Fibroblast of mammary gland (primary cell): ENCODE data around the gene PNO1.
"Not testable (repeated sequence)": the region's sequence is repeated elsewhere in the genome, so short reads cannot be mapped to it uniquely, and the experiment has no call there.

ENCODE experiments used
- DNase-seq: peaks from one replicate; pipeline ENCODE4 v3.0.0-alpha.2; 2010; ENCODE audit warnings: low read depth
- H3K4me3 ChIP-seq: 2 replicates; pipeline ENCODE4 v1.5.1; 2011; ENCODE audit warnings: low read depth, mild to moderate bottlenecking, low read length, moderate library complexity; ENCODE audit not compliant: control insufficient read depth
- TF ChIP-seq, protein P1 (sequence below): conservative IDR thresholded peaks from 2 replicates; pipeline ENCODE4 v1.5.1; 2011; ENCODE audit warnings: low read depth, low read length, inconsistent platforms; ENCODE audit not compliant: control insufficient read depth, insufficient read depth

Gene PNO1

DNA sequence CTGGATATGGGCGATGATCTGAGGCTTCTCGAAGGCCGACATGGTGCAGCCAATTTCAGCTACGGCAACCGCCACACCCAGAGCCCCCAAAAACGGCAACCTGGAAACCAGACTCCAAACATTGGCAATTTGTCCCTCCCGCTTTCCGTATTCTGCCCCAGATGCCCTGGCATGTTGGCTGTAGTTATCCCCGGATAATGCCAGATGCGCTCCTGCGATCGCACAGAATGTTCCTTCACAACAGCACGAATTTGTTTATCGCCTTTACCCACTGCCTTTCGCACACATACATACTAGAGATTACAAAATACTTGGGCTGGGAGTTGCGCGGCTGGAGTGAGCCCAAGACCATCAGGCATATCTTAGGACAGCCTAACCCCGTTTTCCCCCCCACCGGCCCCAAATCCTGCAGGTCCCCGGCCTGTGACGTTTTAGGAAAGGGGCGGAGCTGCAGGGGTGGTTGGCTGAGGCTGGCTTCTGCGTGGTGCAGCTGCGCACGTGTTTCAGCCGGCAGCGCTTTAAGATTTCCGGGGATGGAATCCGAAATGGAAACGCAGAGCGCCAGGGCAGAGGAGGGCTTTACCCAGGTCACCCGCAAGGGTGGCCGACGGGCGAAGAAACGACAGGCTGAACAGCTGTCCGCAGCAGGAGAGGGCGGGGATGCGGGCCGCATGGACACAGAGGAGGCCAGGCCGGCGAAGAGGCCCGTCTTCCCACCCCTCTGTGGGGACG, at the start of gene PNO1:
Gene PNO1, plus strand, starts transcription at position 487 of the 732 bp plus-strand sequence. Its CDS starts 47 bp downstream, at position 534.
- H3K4me3 ChIP-seq = peak within 1 kb of the TSS; percentile 91
- TF ChIP-seq, protein P1, sequence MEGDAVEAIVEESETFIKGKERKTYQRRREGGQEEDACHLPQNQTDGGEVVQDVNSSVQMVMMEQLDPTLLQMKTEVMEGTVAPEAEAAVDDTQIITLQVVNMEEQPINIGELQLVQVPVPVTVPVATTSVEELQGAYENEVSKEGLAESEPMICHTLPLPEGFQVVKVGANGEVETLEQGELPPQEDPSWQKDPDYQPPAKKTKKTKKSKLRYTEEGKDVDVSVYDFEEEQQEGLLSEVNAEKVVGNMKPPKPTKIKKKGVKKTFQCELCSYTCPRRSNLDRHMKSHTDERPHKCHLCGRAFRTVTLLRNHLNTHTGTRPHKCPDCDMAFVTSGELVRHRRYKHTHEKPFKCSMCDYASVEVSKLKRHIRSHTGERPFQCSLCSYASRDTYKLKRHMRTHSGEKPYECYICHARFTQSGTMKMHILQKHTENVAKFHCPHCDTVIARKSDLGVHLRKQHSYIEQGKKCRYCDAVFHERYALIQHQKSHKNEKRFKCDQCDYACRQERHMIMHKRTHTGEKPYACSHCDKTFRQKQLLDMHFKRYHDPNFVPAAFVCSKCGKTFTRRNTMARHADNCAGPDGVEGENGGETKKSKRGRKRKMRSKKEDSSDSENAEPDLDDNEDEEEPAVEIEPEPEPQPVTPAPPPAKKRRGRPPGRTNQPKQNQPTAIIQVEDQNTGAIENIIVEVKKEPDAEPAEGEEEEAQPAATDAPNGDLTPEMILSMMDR = no peak
- peak; percentile 95 for DNase-seq

DNA sequence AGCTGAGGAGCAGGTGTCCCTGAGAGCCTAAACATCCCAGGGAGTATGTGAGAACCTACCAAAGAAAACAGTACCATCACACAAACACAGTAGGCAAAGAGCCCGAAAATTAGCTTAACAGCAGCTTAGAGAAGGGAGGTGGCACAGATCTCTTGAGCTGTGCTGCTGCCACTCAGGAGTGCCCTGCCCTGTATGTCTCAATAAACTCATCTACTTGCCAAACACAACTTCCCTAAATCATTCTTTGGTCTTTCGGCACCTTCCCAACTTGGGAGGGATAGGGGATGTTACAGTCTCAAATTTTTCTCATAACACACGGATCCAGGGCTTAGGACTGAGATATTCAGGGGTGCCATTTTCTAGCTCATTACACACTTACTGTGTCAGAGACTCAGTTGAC, 49.6 kb upstream of the PNO1 start:
- no peak for DNase-seq
- TF ChIP-seq, protein P1 = no peak
- no peak overlapping the region for H3K4me3 ChIP-seq

DNA sequence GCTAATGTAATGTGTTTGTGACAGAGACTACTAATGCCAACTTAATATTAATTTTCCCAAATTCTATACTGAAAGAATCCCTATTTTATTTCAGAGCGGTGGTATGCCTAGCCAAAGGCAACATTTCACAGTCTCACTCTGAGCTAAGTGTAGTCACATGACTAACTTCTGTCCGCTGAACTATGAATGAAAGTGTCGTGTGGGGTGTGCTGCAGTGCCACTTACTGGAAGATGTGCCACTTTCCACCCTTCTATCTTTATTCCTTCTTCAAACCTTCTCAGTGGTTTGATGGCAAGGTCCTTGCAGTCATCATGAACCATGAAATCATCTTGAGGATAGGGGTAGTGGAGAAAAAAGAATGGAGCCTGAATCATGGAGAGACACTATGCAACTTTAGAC, 47.6 kb upstream of the PNO1 start:
- TF ChIP-seq, protein P1 = no peak
- H3K4me3 ChIP-seq = no peak overlapping the region
- no peak for DNase-seq

DNA sequence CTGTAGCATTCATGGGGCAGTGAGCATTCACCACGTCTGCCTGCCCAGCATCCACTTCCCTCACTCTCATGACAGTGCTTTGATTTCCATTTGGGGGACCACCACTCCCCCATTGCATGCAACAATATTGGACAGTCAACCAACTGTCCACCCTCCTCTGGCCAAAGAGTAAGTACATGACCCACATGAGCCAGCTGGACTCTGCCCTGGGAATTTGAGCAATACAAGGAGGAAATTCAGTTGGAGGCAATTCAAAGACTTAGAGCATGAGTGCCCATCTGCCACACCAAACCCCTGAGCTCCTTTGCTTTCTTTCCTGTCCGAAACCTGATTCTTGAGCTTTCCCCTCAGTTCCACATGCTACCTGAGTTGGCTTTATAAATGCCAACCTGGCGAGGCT, 41.7 kb upstream of the PNO1 start:
- no peak overlapping the region for H3K4me3 ChIP-seq
- DNase-seq = no peak
- TF ChIP-seq, protein P1 = no peak

DNA sequence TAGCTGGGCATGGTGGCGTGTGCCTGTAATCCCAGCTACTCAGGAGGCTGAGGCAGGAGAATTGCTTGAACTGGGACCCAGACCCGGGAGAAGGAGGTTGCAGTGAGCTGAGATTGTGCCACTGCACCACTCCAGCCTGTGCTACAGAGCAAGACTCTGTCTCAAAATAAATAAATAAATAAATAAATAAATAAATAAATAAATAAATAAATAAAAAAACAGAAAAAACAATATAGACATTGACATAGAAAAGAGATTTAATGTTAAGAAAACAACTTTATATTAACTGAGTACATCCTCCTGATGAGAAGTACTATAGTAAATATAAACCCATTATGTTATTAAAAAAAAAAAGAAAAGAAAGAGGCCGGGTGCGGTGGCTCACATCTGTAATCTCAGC, 39.8 kb upstream of the PNO1 start:
- not testable (repeated sequence) for DNase-seq, H3K4me3 ChIP-seq

DNA sequence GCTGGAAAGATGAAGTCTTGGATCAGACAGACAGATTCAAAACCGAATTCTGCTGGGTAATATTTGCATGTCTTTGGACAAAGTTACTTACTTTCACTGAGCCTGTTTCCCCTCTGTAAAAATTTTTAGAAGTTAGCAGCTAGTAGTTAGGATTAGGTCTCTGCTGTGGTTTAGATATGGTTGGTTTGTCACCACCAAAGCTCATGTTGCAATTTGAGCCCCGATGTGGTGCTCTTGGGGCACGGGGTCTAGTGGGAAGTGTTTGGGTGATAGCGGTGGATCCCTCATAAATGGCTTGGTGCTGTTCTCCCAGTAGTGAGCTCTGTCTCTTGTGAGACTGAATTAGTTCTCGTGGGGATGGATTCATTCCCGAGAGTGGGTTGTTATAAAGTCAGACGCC, 38.9 kb upstream of the PNO1 start:
- no peak overlapping the region for H3K4me3 ChIP-seq
- TF ChIP-seq, protein P1 = no peak
- DNase-seq = no peak

DNA sequence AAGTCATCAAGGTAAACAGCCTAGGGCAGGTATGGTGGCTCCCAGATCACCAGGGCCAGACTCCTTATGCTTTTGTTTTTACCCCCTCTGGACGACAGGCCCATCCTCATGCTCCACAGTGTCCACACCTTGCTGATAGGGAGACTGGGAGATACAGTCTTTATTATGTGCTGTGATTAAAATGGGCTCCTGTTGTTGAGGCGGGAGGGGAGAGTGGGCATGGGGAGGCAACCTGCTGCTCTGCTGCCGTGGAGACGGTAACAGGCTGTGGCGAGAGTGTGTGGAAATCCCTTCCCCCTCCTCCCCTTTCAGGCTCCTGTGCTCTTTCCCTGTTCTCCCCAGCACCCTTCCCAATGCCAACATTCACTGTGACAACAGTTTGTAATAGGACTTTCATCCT, 38.2 kb upstream of the PNO1 start:
- DNase-seq = no peak
- TF ChIP-seq, protein P1 = no peak
- H3K4me3 ChIP-seq = no peak overlapping the region
